ENCODE data around the gene DOP1B.

DOP1B gene

DNA sequence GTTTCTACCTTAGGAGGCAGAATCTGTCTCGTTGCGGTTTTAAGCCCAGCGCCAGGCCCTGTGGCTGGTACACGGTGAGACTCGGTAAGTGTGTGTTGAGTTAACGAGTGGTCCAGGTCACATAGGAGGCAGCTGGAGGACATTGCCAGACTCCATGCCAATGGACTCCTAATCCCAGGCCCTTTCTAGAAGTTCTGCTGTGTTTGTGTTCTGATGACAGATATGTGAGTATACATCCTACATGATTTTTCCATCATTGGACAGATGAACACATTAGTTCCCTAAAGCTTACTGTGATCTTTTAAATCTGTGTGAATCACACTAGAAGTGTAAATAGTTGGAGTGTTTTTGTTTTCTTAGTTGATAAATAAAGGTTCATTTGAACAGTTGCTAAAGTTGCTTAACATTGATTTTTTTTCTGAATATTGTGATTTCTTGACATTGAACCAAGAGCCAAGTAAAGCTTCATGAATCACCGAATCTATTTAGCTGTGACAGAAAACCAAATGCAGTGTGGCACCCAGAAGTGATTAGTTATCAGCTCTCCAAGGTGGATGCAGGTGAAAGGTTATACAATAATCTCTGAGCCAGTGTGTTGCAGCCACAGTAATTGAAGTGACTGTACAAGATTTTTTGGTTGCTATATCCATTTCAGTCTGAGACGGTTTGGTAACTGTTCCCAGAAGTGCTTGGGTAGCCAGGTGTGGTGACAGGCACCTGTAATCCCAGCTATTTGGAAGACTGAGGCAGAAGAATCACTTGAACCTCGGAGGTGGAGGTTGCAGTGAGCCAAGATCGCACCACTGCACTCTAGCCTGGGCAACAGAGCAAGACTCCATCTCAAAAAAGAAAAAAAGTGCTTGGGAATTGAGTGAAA is 46.3 kb downstream of the DOP1B start:
- no peak for DNase-seq (ENCODE audit: low read depth)

DNA sequence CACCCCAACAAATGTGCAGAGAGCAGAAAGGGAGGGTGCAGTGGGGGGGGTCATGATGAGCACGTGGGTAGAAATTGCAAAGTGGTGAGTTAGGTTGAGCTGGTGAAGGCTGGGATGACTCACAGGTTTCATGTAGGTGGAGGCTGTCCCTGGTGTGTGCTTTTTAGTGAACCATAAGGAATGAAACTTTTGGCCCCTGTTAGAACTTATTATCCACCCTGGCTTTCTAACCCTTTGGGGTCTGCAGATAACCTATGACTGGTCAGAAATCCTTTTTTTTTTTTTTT is 46.9 kb downstream of the DOP1B start:
- DNase-seq (ENCODE audit: low read depth) = no peak

DNA sequence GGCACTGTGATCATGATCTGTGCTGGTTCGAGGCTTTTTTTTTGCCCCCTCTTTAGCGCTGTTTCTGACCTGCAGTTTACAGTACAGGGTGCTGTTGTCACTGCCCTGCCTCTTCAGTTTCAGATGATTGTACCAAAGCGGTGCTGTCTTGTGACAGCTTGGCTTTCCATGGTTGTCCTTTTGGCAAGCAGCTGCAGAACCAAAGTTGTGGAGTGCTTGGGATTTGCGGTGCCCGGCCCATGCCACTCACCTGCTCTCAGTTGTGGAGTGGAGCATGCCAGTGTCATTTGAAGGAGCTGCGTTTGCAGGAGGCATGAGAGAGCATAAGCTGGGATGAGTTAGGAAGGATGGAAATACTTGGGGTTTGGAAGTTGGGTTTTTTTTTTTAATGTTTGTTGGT is 48.4 kb downstream of the DOP1B start:
- DNase-seq (ENCODE audit: low read depth) = no peak

DNA sequence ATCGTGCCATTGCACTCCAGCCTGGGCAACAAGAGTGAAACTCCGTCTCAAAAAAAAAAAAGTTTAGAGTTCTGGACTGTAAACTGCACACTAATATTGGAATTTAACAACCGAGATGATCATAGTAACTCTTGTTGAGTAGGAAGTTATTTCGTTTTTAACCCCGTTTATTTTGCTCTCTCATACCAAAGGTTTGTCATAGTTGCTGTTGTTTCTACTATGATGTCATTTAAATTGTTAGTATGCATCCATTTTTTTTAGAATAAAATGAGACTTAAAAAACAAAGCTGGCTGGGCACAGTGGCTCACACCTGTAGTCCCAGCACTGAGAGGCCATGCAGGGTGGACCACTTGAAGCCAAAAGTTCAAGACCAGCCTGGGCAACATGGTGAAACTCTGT is 49.3 kb downstream of the DOP1B start:
- no peak for DNase-seq (ENCODE audit: low read depth)

Measured in HS-27A (cell line).